H54 (cell line): ENCODE measurements around the gene MICALL2.

Source experiments
- DNase-seq: peaks from one replicate; pipeline ENCODE4 v3.0.0; 2011; ENCODE audit warnings: low spot score, mixed read lengths; ENCODE audit not compliant: insufficient read length
- FAIRE-seq: peaks from 3 replicates; lab custom pipeline; 2011; peaks lifted over from hg19 to GRCh38; lab: Jason Lieb, UNC
- POLR2A ChIP-seq: IDR thresholded peaks from 2 replicates; pipeline ENCODE4 v1.6.1; 2011; ENCODE audit warnings: low read depth, mild to moderate bottlenecking, low read length

MICALL2 gene

DNA sequence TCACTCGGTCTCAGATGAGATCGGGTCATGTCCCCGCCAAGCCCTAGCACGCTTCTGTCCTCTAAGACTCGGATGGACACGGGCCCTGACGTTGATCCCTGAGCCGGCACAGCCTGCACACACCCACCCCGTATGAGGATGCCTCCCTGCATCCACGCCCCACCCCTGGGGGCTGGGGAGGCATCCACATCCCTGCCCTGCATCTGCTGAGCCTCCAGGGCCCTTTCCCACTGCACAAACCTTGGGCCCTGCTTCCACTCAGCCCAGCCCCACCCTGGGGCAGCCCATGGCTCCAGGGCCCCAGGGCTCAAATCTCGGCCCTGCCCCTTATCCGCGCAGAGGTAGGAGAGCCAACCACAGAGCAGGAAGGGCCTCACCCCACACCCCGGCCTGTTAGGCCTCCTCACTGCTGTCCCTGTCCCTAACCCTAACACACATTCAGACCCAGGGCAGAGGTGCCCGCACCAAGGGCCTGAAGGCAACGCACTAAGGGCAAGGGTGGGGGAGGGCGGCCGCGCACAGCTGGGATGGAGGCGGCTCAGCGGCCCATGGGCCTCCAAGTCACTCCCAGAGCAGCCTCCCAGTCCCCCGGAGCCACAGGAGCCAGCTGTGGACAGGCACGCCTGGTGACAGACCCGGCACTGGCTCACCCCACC, 9.5 kb upstream of the MICALL2 start:
- DNase-seq (no peak), FAIRE-seq (no peak)
- no peak for TF ChIP-seq POLR2A

- FAIRE-seq, result no peak
- no peak for TF ChIP-seq POLR2A
- DNase-seq, result no peak
Observed at GRCh38 chr7:1468203-1468602, 8.9 kb upstream of the MICALL2 start.

DNA sequence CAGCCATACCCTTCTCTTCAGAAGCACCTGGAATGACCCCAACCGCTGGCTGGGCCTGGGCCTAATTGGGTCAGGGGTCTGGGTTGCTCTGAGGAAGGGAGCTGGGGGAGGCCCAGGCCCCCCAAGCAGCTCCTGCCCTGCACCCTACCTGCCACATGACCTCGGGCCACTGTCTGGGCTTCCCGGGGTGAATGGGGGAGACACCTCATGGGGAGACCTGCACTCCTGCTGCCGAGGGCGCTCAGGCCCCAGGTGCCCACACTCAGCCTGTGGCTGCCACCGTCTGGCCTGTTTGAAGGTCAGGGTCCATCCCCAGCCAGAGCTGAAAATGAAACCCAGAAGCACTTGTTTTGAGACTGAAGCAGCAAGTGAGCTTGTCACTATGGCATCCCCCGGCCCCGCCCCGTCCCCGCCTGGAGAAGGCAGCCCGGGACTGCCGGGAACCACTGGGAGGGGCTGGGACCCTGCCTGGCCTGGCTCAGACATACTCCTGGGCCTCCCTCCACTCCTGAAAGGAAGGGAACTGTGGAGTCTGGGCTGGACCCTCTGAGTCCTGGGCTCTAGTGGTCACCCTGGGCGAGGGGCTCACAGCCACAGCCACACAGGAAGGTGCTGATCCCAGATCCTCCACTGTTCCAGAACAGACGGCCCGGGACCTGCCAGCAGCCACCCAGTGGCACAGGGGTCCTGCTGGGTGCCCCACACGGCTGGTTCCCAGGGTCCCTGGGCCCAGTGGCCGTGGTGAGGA, 7.4 kb upstream of the MICALL2 start:
- DNase-seq (peak; percentile 95), FAIRE-seq (no peak)
- TF ChIP-seq POLR2A, result no peak

DNA sequence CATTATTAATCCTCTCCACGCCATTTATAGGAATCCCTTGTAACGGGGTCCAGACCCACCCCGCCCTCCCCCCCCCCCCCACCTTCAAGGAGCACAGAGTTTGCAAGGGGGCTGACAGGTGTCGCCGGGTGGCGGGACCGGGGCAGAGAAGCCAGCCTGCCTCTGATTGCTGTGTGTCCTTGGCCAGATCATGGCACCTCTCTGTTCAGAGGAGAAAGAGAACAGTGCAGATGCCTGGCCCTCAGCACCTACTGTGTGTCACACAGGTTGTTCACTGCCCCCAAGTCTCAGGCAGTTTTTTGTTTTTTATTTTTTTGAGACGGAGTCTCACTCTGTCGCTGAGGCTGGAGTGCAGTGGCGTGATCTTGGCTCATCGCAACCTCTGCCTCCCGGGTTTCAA, 5.4 kb upstream of the MICALL2 start:
- TF ChIP-seq POLR2A, result no peak
- no peak for FAIRE-seq
- no peak for DNase-seq

DNA sequence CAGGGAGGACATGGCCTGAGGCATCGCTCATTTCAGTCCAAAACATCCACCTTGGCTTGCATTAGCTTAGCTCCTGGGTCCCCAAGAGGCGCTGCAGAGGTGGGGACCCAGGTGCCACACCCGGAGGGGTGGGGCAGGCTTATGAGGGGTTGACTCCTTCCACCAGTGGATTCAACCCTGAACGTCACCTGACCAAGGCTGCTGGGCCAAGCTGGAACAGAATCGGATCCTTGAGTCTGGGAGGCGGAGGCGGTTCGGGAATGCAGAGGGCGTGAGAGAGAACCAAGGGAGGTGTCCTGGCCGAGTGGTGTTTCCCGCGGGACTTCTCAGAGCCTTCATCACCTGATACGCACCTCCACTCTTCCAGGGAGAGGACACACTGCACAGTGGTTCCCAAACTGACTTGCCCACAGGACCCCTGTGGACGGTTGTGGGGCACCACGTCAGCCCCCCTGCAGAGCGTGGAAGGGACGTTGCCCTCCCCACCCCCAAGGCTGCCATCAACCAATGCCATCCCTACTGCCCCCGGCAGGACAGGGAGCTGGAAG, 4.5 kb upstream of the MICALL2 start:
- DNase-seq (no peak), FAIRE-seq (no peak)
- no peak for TF ChIP-seq POLR2A

DNA sequence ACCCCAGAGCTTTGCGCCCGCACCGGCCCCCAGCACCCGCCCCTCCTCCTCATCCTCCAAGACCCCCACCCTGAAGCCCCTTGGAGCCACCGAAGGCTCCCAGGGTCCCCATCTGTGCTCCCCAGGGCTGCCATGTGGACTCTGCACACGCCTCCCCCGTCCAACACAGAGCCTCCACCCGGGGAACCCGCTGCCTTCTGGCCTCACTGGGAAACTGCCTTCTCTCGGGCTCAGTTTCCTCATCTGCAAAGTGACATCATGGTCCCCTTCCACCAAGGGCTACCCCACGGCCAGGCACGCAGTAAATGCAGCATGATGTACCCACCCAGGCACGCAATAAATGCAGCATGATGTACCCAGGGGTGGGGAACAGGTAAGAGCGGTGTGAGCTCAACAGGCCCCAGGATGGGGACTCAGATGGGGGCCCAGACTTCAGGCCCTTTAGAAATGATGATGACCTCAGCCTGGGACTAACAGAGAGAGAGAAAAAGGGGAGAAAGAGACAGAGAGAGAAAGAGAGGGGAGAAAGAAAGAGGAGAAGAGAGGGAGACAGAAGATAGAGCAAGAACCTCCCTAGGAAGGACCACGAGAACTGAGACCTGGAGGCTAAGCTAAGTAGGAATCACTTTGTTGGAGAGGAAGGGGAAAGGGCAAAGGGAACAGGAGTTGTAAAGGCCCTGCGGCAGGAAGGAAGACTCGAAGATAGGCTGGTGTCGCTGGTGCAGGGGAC, 2.5 kb upstream of the MICALL2 start:
- no peak for TF ChIP-seq POLR2A
- DNase-seq (no peak), FAIRE-seq (no peak)

GRCh38 chr7:1460821-1461645, 1.8 kb upstream of the MICALL2 start:
- DNase-seq (peak; percentile 93), FAIRE-seq (no peak)

DNA sequence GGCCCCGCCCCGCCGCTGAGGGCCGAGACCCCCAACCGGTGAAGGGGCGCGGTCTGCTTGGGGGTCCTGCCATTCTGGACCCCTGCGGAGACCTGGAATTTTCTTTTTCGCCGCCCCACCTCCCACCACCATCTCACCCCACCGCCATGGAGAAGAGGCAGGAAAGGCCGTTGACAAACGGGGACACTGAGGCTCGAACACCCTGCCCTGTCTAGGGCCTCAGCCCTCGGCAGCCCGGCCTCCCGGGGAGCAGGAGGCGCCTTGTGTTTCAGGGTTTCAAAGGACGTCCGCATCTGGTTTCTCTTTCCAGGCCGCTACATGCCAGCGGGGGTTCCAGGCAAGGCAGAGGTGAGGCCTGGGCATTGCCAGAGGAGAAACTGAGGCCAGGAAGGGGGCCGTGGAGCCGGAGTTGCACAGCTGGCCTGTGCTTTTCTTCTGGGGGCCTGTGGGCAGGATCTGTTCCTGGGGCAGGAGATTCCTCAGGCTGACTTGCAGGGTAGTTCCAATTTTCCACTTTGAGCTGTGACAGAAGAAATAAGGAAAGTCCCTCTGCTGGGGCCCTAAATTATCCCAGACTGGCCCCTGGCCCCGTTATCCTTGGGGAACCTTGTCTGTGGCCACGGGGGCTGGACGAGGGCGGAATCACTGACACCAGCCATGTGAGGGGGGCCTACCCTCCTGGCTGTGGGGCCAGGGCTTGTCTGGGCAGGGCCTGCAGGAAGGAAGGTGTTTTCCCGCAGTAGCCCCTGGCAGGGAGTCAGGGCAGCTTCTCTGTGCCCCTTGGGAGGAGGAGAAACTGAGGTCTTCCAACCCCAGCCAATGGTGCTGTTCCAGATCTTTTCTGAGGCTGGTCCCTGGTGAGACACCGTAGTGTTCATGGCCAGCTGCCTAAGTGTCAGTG, 900 bp upstream of the MICALL2 start:
- DNase-seq (no peak), FAIRE-seq (no peak)
- TF ChIP-seq POLR2A, result no peak

More at GRCh38 chr7:1460821-1461645, 1.8 kb upstream of the MICALL2 start:
- peak; percentile 7; the same call in 1 of the 2 replicates for TF ChIP-seq POLR2A

DNA sequence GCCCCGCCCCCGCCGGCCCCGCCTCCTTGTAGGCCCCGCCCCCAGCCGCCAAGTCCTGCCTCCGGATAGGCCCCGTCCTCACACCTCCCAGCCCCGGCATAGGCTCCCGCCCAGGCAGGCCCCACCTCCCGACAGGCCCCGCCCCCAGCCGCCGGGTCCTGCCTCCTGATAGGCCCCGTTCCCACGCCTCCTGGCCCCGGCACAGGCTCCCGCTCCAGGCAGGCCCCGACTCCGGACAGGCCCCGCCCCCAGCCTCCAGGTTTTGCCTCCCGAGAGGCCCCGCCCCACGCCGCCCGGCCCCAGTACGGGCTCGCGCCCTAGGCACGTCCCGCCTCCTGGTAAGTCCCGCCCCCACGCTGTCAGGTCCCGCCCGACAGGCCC, 232 bp upstream of the MICALL2 start:
- FAIRE-seq (no peak), DNase-seq (peak; percentile 100)
- no peak for TF ChIP-seq POLR2A

DNA sequence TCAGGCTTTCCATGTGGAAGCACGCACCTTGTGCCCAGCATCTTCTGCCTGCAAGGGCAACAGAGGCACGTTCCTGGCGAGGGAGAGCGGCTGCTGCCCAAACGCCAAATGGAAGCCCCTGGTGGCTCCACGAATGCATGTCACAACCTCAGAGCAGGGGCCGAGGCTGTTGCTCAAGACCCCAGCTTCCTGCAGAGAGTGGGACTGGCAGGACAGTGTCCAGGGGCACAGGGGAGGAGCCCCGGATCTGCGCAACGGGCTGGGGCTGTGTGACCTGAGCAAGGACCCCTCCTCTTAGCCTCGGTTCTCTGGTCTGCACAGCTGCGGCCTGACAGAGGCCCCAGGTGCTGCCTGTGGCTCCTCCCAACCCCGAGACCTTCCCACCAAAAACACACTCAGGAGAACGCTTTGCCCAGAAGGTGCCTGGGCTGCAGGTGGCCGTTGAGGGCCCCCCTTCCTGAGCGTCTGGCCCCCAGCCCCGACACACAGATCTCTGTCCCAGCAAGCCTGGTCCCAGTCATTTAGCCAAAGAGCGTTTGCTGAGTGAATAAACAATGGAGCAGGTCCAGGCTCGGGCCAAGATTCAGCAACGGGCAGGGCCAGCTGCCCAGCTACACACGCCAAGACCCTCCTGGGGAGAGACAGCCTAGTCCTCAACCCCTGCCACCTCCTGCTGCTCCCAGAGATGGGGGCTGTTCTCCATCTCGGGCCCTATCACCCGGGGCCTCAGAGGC, 1.2 kb downstream of the MICALL2 start:
- FAIRE-seq, result no peak
- no peak for TF ChIP-seq POLR2A
- DNase-seq, result no peak

- FAIRE-seq (no peak), DNase-seq (no peak)
- no peak for TF ChIP-seq POLR2A
Observed at GRCh38 chr7:1457059-1457948, 2.0 kb downstream of the MICALL2 start.
